AG04449 (cell line): Measurements from ENCODE around the gene RAP1GAP2.

ENCODE experiments used
- CTCF ChIA-PET: fragments of 350-600 bp; formaldehyde crosslinking; extraction: SDS; loops from one replicate; lab custom pipeline; 2021; ENCODE audit warnings: antibody characterized with exemption; lab: Yijun Ruan, JAX
- POLR2A ChIA-PET: fragments of 400-600, 350-600 bp; formaldehyde crosslinking; extraction: SDS; loops from one replicate; lab custom pipeline; 2020; ENCODE audit warnings: antibody characterized with exemption, inconsistent platforms; lab: Yijun Ruan, JAX
- DNase-seq: peaks from one replicate; pipeline ENCODE4 v3.0.0-alpha.2; 2010; ENCODE audit warnings: low read depth, low spot score
- H3K4me3 ChIP-seq: 2 replicates; pipeline ENCODE4 v1.5.1; 2011; ENCODE audit warnings: low read depth, mild to moderate bottlenecking, control low read depth, low read length
- TF ChIP-seq, protein P1 (sequence below): IDR thresholded peaks from one replicate; pipeline ENCODE4 v1.5.1; 2011; ENCODE audit warnings: mild to moderate bottlenecking, moderate library complexity, low read length, control low read depth, inconsistent platforms; ENCODE audit not compliant: insufficient read depth; ENCODE audit errors: missing control alignments

The RAP1GAP2 gene

GRCh38 chr17:2860045-2860444 lies 63.8 kb downstream of the RAP1GAP2 start:
- ChIA-PET POLR2A (no interaction called here), CTCF (no interaction called here)
- H3K4me3 ChIP-seq = no peak overlapping the region
- no peak for DNase-seq
- TF ChIP-seq, protein P1, sequence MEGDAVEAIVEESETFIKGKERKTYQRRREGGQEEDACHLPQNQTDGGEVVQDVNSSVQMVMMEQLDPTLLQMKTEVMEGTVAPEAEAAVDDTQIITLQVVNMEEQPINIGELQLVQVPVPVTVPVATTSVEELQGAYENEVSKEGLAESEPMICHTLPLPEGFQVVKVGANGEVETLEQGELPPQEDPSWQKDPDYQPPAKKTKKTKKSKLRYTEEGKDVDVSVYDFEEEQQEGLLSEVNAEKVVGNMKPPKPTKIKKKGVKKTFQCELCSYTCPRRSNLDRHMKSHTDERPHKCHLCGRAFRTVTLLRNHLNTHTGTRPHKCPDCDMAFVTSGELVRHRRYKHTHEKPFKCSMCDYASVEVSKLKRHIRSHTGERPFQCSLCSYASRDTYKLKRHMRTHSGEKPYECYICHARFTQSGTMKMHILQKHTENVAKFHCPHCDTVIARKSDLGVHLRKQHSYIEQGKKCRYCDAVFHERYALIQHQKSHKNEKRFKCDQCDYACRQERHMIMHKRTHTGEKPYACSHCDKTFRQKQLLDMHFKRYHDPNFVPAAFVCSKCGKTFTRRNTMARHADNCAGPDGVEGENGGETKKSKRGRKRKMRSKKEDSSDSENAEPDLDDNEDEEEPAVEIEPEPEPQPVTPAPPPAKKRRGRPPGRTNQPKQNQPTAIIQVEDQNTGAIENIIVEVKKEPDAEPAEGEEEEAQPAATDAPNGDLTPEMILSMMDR = no peak

- CTCF ChIA-PET = no interaction called here
- TF ChIP-seq, protein P1 = no peak
- POLR2A ChIA-PET = no interaction called here
Measured at GRCh38 chr17:2860883-2861282, 64.6 kb downstream of the RAP1GAP2 start.

GRCh38 chr17:2862197-2862596 lies 66.0 kb downstream of the RAP1GAP2 start:
- ChIA-PET POLR2A (no interaction called here), CTCF (no interaction called here)
- no peak overlapping the region for H3K4me3 ChIP-seq
- TF ChIP-seq, protein P1 = no peak
- DNase-seq = no peak

More at GRCh38 chr17:2860883-2861282, 64.6 kb downstream of the RAP1GAP2 start:
- H3K4me3 ChIP-seq = no peak overlapping the region
- DNase-seq = no peak

DNA sequence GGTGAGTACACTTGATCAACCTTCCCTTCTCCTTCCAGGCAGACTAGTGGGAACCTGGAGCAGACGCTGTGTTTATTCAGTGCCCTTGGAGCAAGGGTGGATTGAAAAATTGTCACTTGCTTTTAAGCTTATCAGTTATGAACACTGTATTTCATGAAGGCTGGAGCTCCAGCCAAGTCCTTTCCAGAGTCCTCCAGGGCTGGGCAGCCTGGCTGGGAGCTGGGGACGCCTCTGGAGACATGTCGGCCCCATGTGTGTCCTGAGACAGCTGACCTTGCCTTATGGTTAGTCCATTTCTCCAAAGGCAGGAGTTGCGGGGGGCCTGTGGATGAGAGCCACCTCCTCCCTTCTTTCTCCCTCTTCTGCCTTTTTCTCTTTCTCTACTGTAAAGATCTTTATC lies 67.0 kb downstream of the RAP1GAP2 start:
- DNase-seq = no peak
- no peak overlapping the region for H3K4me3 ChIP-seq
- TF ChIP-seq, protein P1 = no peak
- CTCF ChIA-PET = no interaction called here
- POLR2A ChIA-PET = no interaction called here

DNA sequence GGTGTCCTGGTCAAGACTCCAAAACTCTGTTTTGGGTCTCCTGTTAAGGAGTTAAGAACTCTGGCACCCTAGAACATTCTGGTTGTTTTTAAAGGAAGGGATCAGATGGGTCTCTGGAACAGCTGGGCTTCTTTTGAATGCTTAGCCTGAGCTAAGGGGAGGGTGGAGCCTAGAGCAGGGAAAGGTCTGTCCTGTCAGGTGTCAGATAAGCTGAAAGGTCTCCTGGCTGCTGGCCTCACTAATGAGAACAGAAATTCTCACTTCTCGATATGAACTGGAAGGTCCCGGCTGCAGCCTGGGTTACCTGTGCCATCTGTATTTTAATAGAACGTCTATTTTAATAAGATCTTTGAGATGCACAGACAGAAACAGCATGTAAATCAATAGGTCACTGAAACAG lies 69.0 kb downstream of the RAP1GAP2 start:
- no peak for DNase-seq
- CTCF ChIA-PET = no interaction called here
- POLR2A ChIA-PET = no interaction called here
- TF ChIP-seq, protein P1 = no peak
- no peak overlapping the region for H3K4me3 ChIP-seq

- ChIA-PET CTCF (interaction anchor here (1.1 kb wide), 1 partner anchor 14 kb away, joined by 3 read pairs; no protein-coding TSS in a partner anchor), POLR2A (no interaction called here)
- no peak for DNase-seq
- no peak overlapping the region for H3K4me3 ChIP-seq
- TF ChIP-seq, protein P1 = no peak
Measured at GRCh38 chr17:2867441-2868424, 71.5 kb downstream of the RAP1GAP2 start.
